Vagina (tissue), 2 donors: ENCODE results near the gene ZBTB7A. TPM values are rescaled to one million over a fixed set of nuclear protein-coding genes. Genes with fewer than 3 reads are reported as not detected.

Experiments
- DNase-seq, 2 donors: peaks; one replicate each; pipeline ENCODE4 v3.0.0-alpha.2; 2017; ENCODE audit errors: extremely low spot score in 2 of 2
- H3K27ac ChIP-seq: fragments of 200-600 bp; sonication (generic); one replicate; pipeline ENCODE4 v1.5.1; 2019
- H3K27me3 ChIP-seq: fragments of 200-600 bp; sonication (generic); one replicate; pipeline ENCODE4 v1.5.1; 2019
- H3K36me3 ChIP-seq, 2 donors: fragments of 200-600 bp; sonication (generic); one replicate each; pipeline ENCODE4 v1.5.1; 2017 to 2019
- H3K4me1 ChIP-seq: fragments of 200-600 bp; sonication (generic); one replicate; pipeline ENCODE4 v1.5.1; 2019
- H3K4me3 ChIP-seq, 2 donors: fragments of 200-600 bp; sonication (generic); 1 replicate in 1 of 2; 2 replicates in 1 of 2; pipeline ENCODE4 v1.5.1; 2016 to 2019
- H3K9me3 ChIP-seq: fragments of 200-600 bp; sonication (generic); one replicate; pipeline ENCODE4 v1.5.1; 2019
- CTCF ChIP-seq, 3 experiments: fragments of 450-650 bp in 2 of 3; fragments of 200-600 bp in 1 of 3; sonication (generic) in 1 of 3; IDR thresholded peaks; one replicate each; pipeline ENCODE4 v1.5.1; 2017 to 2019; ENCODE audit warnings: antibody characterized with exemption in 3 of 3, mild to moderate bottlenecking in 2 of 3, moderate library complexity in 2 of 3
- POLR2A ChIP-seq, 2 donors: fragments of 450-650 bp; IDR thresholded peaks; one replicate each; pipeline ENCODE4 v1.6.1; 2017; ENCODE audit warnings: antibody characterized with exemption in 2 of 2, mild to moderate bottlenecking in 2 of 2, moderate library complexity in 2 of 2
- POLR2AphosphoS5 ChIP-seq, 2 donors: sonication (generic); formaldehyde crosslinking; IDR thresholded peaks; one replicate each; pipeline ENCODE4 v1.9.0; 2017; ENCODE audit warnings: antibody characterized with exemption in 2 of 2, mild to moderate bottlenecking in 2 of 2, low read depth in 1 of 2; ENCODE audit not compliant: insufficient read depth in 1 of 2
- intact Hi-C: fragments of 100-400 bp; cut with DNase I; formaldehyde crosslinking; loops from one replicate; pipeline ENCODE4 v1.15.1; 2023
- total RNA-seq: library from RNA; depleted of rRNA; stranded (reverse); fragments of >200 nt; gene quantifications from one replicate; pipeline ENCODE4 v1.2.3, GENCODE V29; 2016

The ZBTB7A gene
- total RNA-seq, 1 donor from 2014 or later, result 60.6 TPM

- Histone ChIP-seq H3K27ac (no peak overlapping the region), H3K27me3 (no peaks in the 10 kb centered on the region), H3K4me1 (no peaks in the 10 kb centered on the region), H3K36me3 (peaks cover 0 to 61% of the 10 kb centered on the region in 2 donors), H3K9me3 (no peaks in the 10 kb centered on the region), H3K4me3 (no peak overlapping the region)
- intact Hi-C loops, result no loop called here
- TF ChIP-seq CTCF (IDR thresholded peaks at IDR 0.05) (no peak), POLR2AphosphoS5 (IDR thresholded peaks at IDR 0.05; ENCODE audit: insufficient read depth in 1 of 2, low read depth in 1 of 2) (no peak), POLR2A (IDR thresholded peaks at IDR 0.05) (no peak)
- DNase-seq, result no peak
Measured at GRCh38 chr19:4112367-4112766, 45.7 kb upstream of the ZBTB7A start.

- no peaks in the 10 kb centered on the region for H3K9me3 ChIP-seq
- no peak overlapping the region for H3K27ac ChIP-seq
- peaks cover 0 to 41% of the 10 kb centered on the region in 2 donors for H3K36me3 ChIP-seq
- TF ChIP-seq POLR2A (IDR thresholded peaks at IDR 0.05) (no peak), CTCF (IDR thresholded peaks at IDR 0.05) (no peak), POLR2AphosphoS5 (IDR thresholded peaks at IDR 0.05; ENCODE audit: insufficient read depth in 1 of 2, low read depth in 1 of 2) (no peak)
- no peak for DNase-seq
- H3K4me1 ChIP-seq, result no peaks in the 10 kb centered on the region
- H3K27me3 ChIP-seq, result no peaks in the 10 kb centered on the region
- no peak overlapping the region for H3K4me3 ChIP-seq
- intact Hi-C loops, result no loop called here
Measured at GRCh38 chr19:4109626-4109945, 42.9 kb upstream of the ZBTB7A start.

- Histone ChIP-seq H3K4me1 (no peaks in the 10 kb centered on the region), H3K4me3 (no peak overlapping the region), H3K27me3 (no peaks in the 10 kb centered on the region), H3K27ac (no peak overlapping the region), H3K9me3 (no peaks in the 10 kb centered on the region), H3K36me3 (peaks cover 0 to 36% of the 10 kb centered on the region in 2 donors)
- TF ChIP-seq POLR2AphosphoS5 (IDR thresholded peaks at IDR 0.05; ENCODE audit: insufficient read depth in 1 of 2, low read depth in 1 of 2) (peak in 1 of 2 donors; percentile 31), CTCF (IDR thresholded peaks at IDR 0.05) (no peak), POLR2A (IDR thresholded peaks at IDR 0.05) (no peak)
- intact Hi-C loops, result no loop called here
- DNase-seq, result no peak
Measured at GRCh38 chr19:4108767-4109625, 42.3 kb upstream of the ZBTB7A start.

- H3K9me3 ChIP-seq, result no peaks in the 10 kb centered on the region
- H3K4me3 ChIP-seq, result no peak overlapping the region
- no peak for DNase-seq
- peaks cover 0 to 41% of the 10 kb centered on the region in 2 donors for H3K36me3 ChIP-seq
- H3K4me1 ChIP-seq, result no peaks in the 10 kb centered on the region
- intact Hi-C loops, result no loop called here
- no peak overlapping the region for H3K27ac ChIP-seq
- H3K27me3 ChIP-seq, result no peaks in the 10 kb centered on the region
- TF ChIP-seq POLR2AphosphoS5 (IDR thresholded peaks at IDR 0.05; ENCODE audit: insufficient read depth in 1 of 2, low read depth in 1 of 2) (no peak), CTCF (IDR thresholded peaks at IDR 0.05) (no peak), POLR2A (IDR thresholded peaks at IDR 0.05) (no peak)
Measured at GRCh38 chr19:4103080-4103433, 36.4 kb upstream of the ZBTB7A start.

GRCh38 chr19:4102339-4103079 lies 35.8 kb upstream of the ZBTB7A start:
- H3K27me3 ChIP-seq, result no peaks in the 10 kb centered on the region
- no peak for DNase-seq
- H3K27ac ChIP-seq, result no peak overlapping the region
- intact Hi-C loops, result no loop called here
- no peak for TF ChIP-seq CTCF (IDR thresholded peaks at IDR 0.05)
- TF ChIP-seq POLR2AphosphoS5 (IDR thresholded peaks at IDR 0.05; ENCODE audit: insufficient read depth in 1 of 2, low read depth in 1 of 2), result no peak
- no peak for TF ChIP-seq POLR2A (IDR thresholded peaks at IDR 0.05)
- H3K4me1 ChIP-seq, result peaks cover 1% of the 10 kb centered on the region
- peaks cover 0 to 41% of the 10 kb centered on the region in 2 donors for H3K36me3 ChIP-seq
- H3K4me3 ChIP-seq, result no peak overlapping the region
- H3K9me3 ChIP-seq, result no peaks in the 10 kb centered on the region
